Measurements from ENCODE around the gene LILRA1.
A peak's percentile ranks its signal among the peaks of the same experiment; 100 is the strongest.

GRCh38 chr19:54608792-54609191, 15.4 kb downstream of the LILRA1 start:
- TF ChIP-seq CTCF (IDR thresholded peaks at IDR 0.05 in 8 of 11, conservative IDR thresholded peaks at IDR 0.05 in 3 of 11) (no peak), POLR2A (IDR thresholded peaks at IDR 0.05) (no peak), POLR2AphosphoS5 (IDR thresholded peaks at IDR 0.05) (peak in 2 of 3 donors; percentile 67 to 80)

Measured in spleen (tissue), 7 donors.